ENCODE measurements around the gene NXPE2.

DNA sequence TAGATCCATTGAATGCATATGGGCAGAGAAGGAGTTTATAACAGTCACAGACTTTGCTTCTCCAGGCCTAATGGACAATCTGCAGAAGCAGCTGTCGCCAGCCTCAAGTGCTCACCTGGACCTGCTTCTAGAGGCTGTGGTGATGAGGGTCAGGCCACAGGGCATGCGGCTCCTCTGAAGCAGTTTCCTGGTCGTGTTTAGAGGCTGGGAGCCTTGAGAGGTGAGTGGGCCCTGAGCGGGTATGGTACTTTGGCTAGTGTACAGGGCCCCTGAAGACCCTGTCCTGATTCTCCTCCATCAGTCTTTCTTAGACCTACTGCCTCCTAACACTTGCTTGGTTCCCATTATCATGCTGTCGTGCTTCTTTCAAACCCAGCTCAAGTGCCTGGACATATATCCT lies 41.2 kb downstream of the NXPE2 start:
- TF ChIP-seq CTCF (IDR thresholded peaks at IDR 0.05), result no peak
- TF ChIP-seq POLR2A (IDR thresholded peaks at IDR 0.05), result no peak
